Fibroblast of lung (primary cell): Measurements from ENCODE around the gene LIPA. TPM values are rescaled to one million over a fixed set of nuclear protein-coding genes. Genes with fewer than 3 reads are reported as not detected.

Source experiments
- DNase-seq, 2 donors: peaks; one replicate each; pipeline versions ENCODE4 v3.0.0 to v3.0.0-alpha.2; 2010; ENCODE audit warnings: low read depth in 2 of 2
- H2AFZ ChIP-seq: 2 replicates; pipeline ENCODE4 v1.5.1; 2012; ENCODE audit warnings: low read length, control low read depth, inconsistent platforms
- H3K27ac ChIP-seq: 2 replicates; pipeline ENCODE4 v1.5.1; 2011; ENCODE audit warnings: low read length, control low read depth; ENCODE audit not compliant: insufficient read depth
- H3K27me3 ChIP-seq: 2 replicates; pipeline ENCODE4 v1.5.1; 2011; ENCODE audit warnings: mild to moderate bottlenecking, low read length; ENCODE audit not compliant: control insufficient read depth, insufficient read depth
- H3K36me3 ChIP-seq: 2 replicates; pipeline ENCODE4 v1.5.1; 2011; ENCODE audit warnings: low read length; ENCODE audit not compliant: control insufficient read depth, insufficient read depth
- H3K4me1 ChIP-seq: 2 replicates; pipeline ENCODE4 v1.5.1; 2011; ENCODE audit warnings: low read length; ENCODE audit not compliant: control insufficient read depth, insufficient read depth; ENCODE audit errors: extremely low read depth
- H3K4me2 ChIP-seq: 2 replicates; pipeline ENCODE4 v1.5.1; 2011; ENCODE audit warnings: low read length, control low read depth; ENCODE audit not compliant: insufficient read depth; ENCODE audit errors: extremely low read depth
- H3K4me3 ChIP-seq, 4 experiments: fragments of 200-600 bp in 1 of 4; sonication (generic) in 1 of 4; replicated peaks in 1 of 4; 2 replicates each; pipeline ENCODE4 v1.5.1; 2011 to 2016; ENCODE audit warnings: low read length in 4 of 4, low read depth in 3 of 4, mild to moderate bottlenecking in 3 of 4, control low read depth in 2 of 4, inconsistent platforms in 1 of 4, mixed read lengths in 1 of 4; ENCODE audit not compliant: insufficient read depth in 1 of 4; ENCODE audit errors: control extremely low read depth in 1 of 4
- H3K79me2 ChIP-seq: 2 replicates; pipeline ENCODE4 v1.5.1; 2012; ENCODE audit warnings: mild to moderate bottlenecking, low read length, inconsistent platforms; ENCODE audit not compliant: control insufficient read depth, insufficient read depth
- H3K9ac ChIP-seq: 2 replicates; pipeline ENCODE4 v1.5.1; 2011; ENCODE audit warnings: mild to moderate bottlenecking, low read length, control low read depth; ENCODE audit not compliant: insufficient read depth
- H3K9me3 ChIP-seq: 2 replicates; pipeline ENCODE4 v1.5.1; 2012; ENCODE audit warnings: low read depth, low read length; ENCODE audit not compliant: control insufficient read depth, insufficient read depth
- H4K20me1 ChIP-seq: 2 replicates; pipeline ENCODE4 v1.5.1; 2011; ENCODE audit warnings: low read length; ENCODE audit not compliant: control insufficient read depth, insufficient read depth; ENCODE audit errors: extremely low read depth
- EZH2 ChIP-seq: IDR thresholded peaks from 2 replicates; pipeline ENCODE4 v1.5.1; 2012; ENCODE audit warnings: low read length, control low read depth, mild to moderate bottlenecking; ENCODE audit errors: missing control alignments
- polyA plus RNA-seq, 2 donors: library from polyadenylated mRNA; depleted of rRNA in 1 of 2; stranded (reverse) in 1 of 2; unstranded in 1 of 2; fragments of >200 nt; gene quantifications; 2 replicates each; pipeline ENCODE4 v1.2.1, GENCODE V29; 2011 to 2012; ENCODE audit warnings: missing spikeins in 1 of 2
- total RNA-seq: library from RNA; depleted of rRNA; stranded (reverse); fragments of >200 nt; gene quantifications from 2 replicates; pipeline ENCODE4 v1.2.1, GENCODE V29; 2014
- TF ChIP-seq, protein P1 (sequence below), 2 donors: IDR thresholded peaks in 1 of 2; conservative IDR thresholded peaks in 1 of 2; 1 replicate in 1 of 2; 2 replicates in 1 of 2; pipeline ENCODE4 v1.5.1; 2011 to 2012; ENCODE audit warnings: low read length in 2 of 2, control low read depth in 1 of 2, inconsistent platforms in 1 of 2, low read depth in 1 of 2, mild to moderate bottlenecking in 1 of 2

Gene LIPA
- total and polyA plus RNA-seq, 2 donors (not counting 1 experiment from before 2014, with no cell fraction given): 72.3 to 105 TPM

DNA sequence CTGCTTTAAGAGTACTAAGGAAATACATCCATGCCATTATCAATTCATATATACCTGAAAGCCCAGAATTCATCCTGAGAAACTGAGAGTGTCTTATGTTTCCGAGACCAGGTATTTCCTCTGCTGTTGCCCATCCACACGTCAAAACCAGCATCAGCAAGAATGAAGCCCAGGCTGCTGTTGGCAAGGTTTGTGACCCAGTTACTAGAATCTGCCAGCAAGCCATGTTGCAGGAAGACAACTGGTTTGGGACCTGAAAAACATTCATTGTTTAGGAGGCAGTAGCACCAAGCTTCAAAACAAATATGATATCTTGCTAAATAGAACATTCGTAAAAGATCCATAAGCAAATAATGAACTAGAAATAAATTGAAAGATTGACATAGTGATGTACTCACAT, 23.4 kb downstream of the LIPA start:
- Histone ChIP-seq H3K4me1 (no peaks in the 10 kb centered on the region), H3K27me3 (no peaks in the 10 kb centered on the region), H3K79me2 (no peaks in the 10 kb centered on the region), H3K27ac (no peak overlapping the region), H3K4me3 (no peak overlapping the region), H3K9me3 (no peaks in the 10 kb centered on the region), H4K20me1 (no peaks in the 10 kb centered on the region), H3K36me3 (peaks cover 5% of the 10 kb centered on the region), H2AFZ (no peak overlapping the region), H3K9ac (no peak overlapping the region), H3K4me2 (no peak overlapping the region)
- DNase-seq: no peak
- TF ChIP-seq, protein P1, sequence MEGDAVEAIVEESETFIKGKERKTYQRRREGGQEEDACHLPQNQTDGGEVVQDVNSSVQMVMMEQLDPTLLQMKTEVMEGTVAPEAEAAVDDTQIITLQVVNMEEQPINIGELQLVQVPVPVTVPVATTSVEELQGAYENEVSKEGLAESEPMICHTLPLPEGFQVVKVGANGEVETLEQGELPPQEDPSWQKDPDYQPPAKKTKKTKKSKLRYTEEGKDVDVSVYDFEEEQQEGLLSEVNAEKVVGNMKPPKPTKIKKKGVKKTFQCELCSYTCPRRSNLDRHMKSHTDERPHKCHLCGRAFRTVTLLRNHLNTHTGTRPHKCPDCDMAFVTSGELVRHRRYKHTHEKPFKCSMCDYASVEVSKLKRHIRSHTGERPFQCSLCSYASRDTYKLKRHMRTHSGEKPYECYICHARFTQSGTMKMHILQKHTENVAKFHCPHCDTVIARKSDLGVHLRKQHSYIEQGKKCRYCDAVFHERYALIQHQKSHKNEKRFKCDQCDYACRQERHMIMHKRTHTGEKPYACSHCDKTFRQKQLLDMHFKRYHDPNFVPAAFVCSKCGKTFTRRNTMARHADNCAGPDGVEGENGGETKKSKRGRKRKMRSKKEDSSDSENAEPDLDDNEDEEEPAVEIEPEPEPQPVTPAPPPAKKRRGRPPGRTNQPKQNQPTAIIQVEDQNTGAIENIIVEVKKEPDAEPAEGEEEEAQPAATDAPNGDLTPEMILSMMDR (conservative IDR thresholded peaks at IDR 0.05 in 1 of 2, IDR thresholded peaks at IDR 0.05 in 1 of 2; ENCODE audit: low read depth in 1 of 2, low read length in 2 of 2): no peak
- no peak for TF ChIP-seq EZH2

DNA sequence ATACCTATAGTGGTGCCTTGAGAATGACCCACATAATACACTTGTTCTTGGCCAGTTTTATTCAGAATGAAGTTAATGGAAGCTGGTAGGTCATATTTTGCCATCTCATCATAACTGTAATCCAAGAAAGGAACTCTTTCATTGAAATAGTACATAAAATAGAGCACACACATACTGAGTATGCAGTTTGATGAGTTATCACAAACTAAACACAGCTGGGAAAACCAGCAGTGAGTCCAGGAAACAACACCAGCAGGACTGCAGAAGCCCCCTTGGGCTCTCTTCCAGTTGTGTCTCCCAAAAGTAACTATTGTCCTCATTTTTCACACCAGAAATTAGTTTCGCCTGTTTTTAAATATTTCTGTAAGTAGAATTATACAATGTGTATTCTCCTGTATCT, 24.7 kb downstream of the LIPA start:
- DNase-seq: no peak
- Histone ChIP-seq H3K9ac (no peak overlapping the region), H3K27ac (no peak overlapping the region), H3K4me2 (no peak overlapping the region), H3K27me3 (no peaks in the 10 kb centered on the region), H2AFZ (no peak overlapping the region), H3K9me3 (no peaks in the 10 kb centered on the region), H3K4me3 (no peak overlapping the region), H3K36me3 (peaks cover 5% of the 10 kb centered on the region), H3K4me1 (no peaks in the 10 kb centered on the region), H3K79me2 (no peaks in the 10 kb centered on the region), H4K20me1 (no peaks in the 10 kb centered on the region)
- TF ChIP-seq EZH2: no peak
- TF ChIP-seq, protein P1 (conservative IDR thresholded peaks at IDR 0.05 in 1 of 2, IDR thresholded peaks at IDR 0.05 in 1 of 2; ENCODE audit: low read depth in 1 of 2, low read length in 2 of 2): no peak

DNA sequence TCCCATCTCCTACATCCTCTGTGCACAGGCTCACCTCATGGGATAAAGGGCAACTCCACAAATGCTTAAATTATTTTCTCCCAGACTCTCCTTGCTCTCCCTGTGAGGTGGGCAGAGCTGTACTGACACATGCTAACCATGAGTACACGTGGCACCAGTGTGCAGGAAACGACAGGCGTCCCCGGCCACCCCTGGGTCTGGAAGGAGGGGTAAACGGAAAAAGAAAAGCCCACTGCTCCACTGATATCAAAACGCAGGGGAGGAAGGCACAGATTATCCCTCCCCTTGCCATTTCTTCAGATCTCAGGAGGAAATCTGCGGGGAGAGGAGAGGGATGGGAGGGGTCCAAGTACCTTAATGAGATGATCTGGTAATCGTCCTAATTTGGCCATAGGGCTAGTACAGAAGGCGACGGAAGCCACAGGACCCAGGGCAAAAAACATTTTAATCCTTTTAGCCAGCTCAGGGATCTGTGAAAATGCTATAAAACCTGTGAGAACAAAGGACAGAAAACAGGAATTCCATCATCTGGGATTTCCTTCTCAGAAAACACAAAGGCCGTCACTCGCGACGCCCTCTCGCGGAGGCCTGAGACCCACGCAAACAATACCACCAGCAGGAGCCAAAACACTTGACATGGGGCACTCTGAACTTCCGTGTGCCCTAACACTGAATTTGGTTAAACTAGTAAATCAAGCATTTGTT, 26.7 kb downstream of the LIPA start:
- no peaks in the 10 kb centered on the region for H3K9me3 ChIP-seq
- no peaks in the 10 kb centered on the region for H3K4me1 ChIP-seq
- no peaks in the 10 kb centered on the region for H3K27me3 ChIP-seq
- H4K20me1 ChIP-seq: no peaks in the 10 kb centered on the region
- DNase-seq: no peak
- H3K79me2 ChIP-seq: no peaks in the 10 kb centered on the region
- H3K4me2 ChIP-seq: no peak overlapping the region
- peaks cover 5% of the 10 kb centered on the region for H3K36me3 ChIP-seq
- no peak overlapping the region for H3K9ac ChIP-seq
- no peak overlapping the region for H2AFZ ChIP-seq
- no peak overlapping the region for H3K27ac ChIP-seq
- TF ChIP-seq, protein P1 (conservative IDR thresholded peaks at IDR 0.05 in 1 of 2, IDR thresholded peaks at IDR 0.05 in 1 of 2; ENCODE audit: low read depth in 1 of 2, low read length in 2 of 2): no peak
- no peak for TF ChIP-seq EZH2
- no peak overlapping the region for H3K4me3 ChIP-seq
